Posterior cingulate gyrus (tissue), 11 donors: Measurements from ENCODE around the gene DGKH.

Experiments
- DNase-seq, 10 donors: peaks; one replicate each; pipeline versions ENCODE4 v3.0.0 to v3.0.0-alpha.2; 2020 to 2021; ENCODE audit warnings: mixed read lengths in 3 of 10
- intact Hi-C: fragments of 100-400 bp; cut with DNase I; formaldehyde crosslinking; loops from one replicate; pipeline ENCODE4 v1.15.1; 2023

DGKH gene

GRCh38 chr13:42270857-42271215 is 222.4 kb downstream of the DGKH start:
- no peak for DNase-seq
- intact Hi-C loops = loop anchor here (10.0 kb wide), 1 partner anchor 226 kb away; the partner anchor contains the start of gene DGKH

- peak; percentile 95 to 100 (median 97) for DNase-seq
- intact Hi-C loops = loop anchor here (10.0 kb wide), 1 partner anchor 227 kb away; the partner anchor contains the start of gene DGKH
Measured at GRCh38 chr13:42271337-42272114, 223.1 kb downstream of the DGKH start.

DNA sequence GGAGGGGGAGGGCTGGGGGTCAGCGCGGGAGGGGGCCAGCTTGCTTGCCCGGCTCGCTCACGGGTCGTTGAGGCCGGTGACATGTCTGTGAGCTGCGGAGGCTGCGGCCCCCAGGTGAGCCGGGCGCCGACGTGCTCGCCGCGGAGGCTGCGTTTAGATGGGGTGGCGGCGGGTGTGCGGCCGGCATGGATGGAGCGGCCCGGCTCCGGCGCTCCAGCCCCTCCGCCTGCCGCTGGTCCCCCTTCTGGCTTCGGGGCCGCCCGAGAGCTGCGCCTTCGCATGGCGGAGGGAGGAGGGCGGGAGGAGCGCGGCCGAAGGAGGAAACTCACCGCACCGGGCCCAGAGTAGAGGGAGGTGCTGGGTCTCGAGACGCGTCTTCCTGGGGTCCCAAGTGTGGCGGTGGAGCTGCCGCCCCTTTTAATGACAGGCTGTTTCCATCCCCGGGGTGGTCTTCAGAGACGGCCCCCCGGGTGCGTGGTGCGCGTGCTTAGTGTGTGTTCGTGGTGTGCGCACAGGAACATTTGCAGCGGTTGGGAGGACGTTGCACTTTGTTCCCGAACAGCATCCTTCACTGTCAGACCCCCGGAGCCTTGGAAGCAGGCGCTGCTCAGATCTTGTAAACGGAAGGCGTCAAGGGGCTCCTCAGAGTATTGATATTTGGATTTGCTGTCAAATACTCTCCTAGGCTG is 223.8 kb downstream of the DGKH start, which contains the start of gene AKAP11:
Gene AKAP11, plus strand, starts transcription at position 38 of the 689 bp plus-strand sequence. CDS start 14,197 bp downstream, outside the sequence.
- intact Hi-C loops = loop anchor here (10.0 kb wide), 1 partner anchor 227 kb away; the partner anchor contains the start of gene DGKH
- peak; percentile 7 to 89 (median 30) for DNase-seq

- intact Hi-C loops = loop anchor here (10.0 kb wide), 1 partner anchor 228 kb away; the partner anchor contains the start of gene DGKH
- DNase-seq = no peak
Measured at GRCh38 chr13:42272804-42273175, 224.3 kb downstream of the DGKH start.

GRCh38 chr13:42274386-42275097 is 226.1 kb downstream of the DGKH start:
- no peak for DNase-seq
- intact Hi-C loops = loop anchor here (10.0 kb wide), 1 partner anchor 230 kb away; the partner anchor contains the start of gene DGKH

DNA sequence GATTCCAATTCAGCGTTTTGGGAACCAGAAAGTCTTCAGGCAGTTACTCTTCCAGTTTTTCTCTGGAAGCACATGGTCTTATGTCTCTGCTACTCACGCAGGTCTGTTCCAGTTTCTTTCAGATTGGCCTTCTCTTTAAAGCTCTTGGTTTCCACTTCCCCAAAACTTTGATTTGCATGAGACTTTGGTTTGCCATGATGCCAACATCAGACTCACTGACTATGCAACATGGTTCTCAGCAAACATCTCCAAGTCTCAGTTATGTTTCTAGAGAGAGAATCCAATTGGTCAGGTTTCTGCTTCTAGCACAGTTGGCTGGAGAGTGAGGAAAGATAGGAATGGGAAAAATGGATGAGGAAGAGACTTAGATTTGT is 226.6 kb downstream of the DGKH start:
- intact Hi-C loops = loop anchor here (10.0 kb wide), 1 partner anchor 230 kb away; the partner anchor contains the start of gene DGKH
- DNase-seq = no peak

DNA sequence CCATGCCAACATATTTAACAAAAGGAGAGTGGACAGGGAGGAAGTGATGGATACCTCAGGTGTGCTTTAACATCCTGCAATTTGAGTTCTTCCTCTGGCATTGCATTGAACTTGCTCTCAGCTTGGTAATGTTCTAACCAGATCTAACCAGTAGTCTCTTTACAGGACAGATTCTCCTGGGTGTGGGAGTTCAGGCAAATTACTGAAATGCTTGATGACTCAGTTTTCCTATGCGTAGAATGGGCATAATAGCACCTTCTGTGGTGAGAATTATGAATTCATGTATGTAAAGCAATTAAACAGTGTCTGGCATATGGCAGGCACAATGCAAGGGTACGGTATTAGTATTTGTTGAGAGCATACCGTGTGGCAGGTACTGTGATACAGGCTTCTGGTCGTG is 227.1 kb downstream of the DGKH start:
- no peak for DNase-seq
- intact Hi-C loops = loop anchor here (10.0 kb wide), 1 partner anchor 231 kb away; the partner anchor contains the start of gene DGKH

- intact Hi-C loops = loop anchor here (10.0 kb wide), 1 partner anchor 232 kb away; the partner anchor contains the start of gene DGKH
- no peak for DNase-seq
Measured at GRCh38 chr13:42276683-42277082, 228.2 kb downstream of the DGKH start.

- DNase-seq = no peak
- intact Hi-C loops = loop anchor here (10.0 kb wide), 1 partner anchor 233 kb away; the partner anchor contains the start of gene DGKH
Measured at GRCh38 chr13:42277618-42278276, 229.3 kb downstream of the DGKH start.

GRCh38 chr13:42279080-42279479 is 230.6 kb downstream of the DGKH start:
- intact Hi-C loops = loop anchor here (10.0 kb wide), 1 partner anchor 234 kb away; the partner anchor contains the start of gene DGKH
- DNase-seq = no peak

DNA sequence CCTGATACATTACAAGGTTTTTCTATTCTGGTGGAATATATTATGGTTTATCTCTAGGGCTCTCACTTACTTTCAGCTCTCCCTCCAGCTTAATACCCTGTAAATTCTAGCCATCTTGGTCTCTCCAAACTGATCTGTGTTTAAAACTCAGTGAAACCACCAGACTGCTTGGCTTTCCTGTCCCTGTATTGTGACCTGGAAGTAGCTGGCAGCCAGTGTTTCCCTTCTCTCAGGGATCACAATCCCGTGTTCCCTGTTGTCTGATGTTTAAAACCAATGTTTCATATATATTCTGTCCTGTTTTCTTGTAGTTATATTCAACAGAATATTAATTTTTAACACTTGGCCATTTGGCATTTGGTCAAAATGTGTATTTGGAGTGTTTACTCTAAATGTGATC is 231.5 kb downstream of the DGKH start:
- DNase-seq = no peak
- intact Hi-C loops = loop anchor here (10.0 kb wide), 1 partner anchor 235 kb away; the partner anchor contains the start of gene DGKH

DNA sequence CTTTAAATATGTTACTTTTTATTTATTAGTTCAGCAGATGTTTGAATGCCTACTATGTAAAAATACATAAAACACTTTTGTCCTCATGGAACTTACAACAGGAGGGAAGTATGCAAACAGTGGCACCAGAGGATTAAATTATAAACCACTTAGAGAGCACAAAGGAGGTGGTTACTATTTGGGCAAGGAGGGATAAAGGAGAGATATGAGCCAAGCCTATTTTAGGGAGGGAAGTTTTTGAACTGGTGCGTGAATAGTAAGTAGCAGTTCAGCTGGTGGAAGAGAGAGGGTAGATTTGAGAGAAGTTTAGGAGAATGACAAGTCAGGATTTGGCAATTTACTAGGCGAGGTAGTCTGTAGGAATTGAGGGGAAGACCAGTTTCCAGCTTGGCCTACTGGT is 232.1 kb downstream of the DGKH start:
- intact Hi-C loops = no loop called here
- DNase-seq = no peak

- no peak for DNase-seq
- intact Hi-C loops = no loop called here
Measured at GRCh38 chr13:42283574-42283973, 235.1 kb downstream of the DGKH start.

GRCh38 chr13:42284068-42284467 is 235.6 kb downstream of the DGKH start:
- intact Hi-C loops = no loop called here
- no peak for DNase-seq
